NCI-H226 (cell line): ENCODE measurements around the gene PLBD2.
"Not testable (repeated sequence)": the region's sequence is repeated elsewhere in the genome, so short reads cannot be mapped to it uniquely, and the experiment has no call there.

Experiments used
- DNase-seq: peaks from one replicate; pipeline ENCODE4 v3.0.0-alpha.2; 2015

Gene PLBD2

DNA sequence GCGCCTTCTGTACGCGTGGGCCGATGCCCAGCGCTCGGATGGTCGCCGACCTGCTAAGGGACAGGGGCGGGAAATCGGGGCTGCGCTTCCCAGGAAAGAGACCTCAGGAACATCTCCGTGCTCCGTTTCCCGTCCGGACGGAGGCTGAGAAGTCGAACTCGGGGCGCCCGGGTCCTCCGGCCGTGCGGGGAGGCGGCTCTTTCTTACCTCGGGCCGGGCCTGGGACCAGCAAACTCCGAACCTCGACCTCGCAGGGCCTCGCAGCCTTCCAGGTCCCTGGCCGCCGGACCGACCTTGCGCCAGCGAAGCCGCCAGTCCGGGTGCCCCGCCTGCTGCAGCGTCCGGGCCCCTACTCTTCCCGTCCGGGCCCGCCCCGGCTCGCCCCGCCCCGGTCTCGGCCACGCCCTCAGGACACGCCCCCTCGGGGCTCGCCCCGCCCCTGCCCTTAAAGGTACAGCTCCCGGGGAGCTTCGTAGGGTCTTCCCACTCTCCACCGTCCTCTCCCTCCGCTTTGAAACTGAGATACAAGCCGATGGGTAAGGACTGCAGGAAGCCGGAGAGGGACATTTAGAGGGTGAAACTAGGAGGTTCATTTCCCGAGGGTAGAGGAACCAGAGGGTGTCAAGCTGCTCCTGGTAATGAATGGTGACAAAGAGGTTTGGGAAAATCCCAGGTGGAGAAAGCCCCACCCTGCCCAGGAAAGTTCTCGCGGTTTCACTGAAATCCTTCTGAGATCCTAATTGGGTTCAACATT is 23.4 kb upstream of the PLBD2 start, which contains the start of gene SLC8B1:
Gene SLC8B1, minus strand, starts transcription at position 324 of the 754 bp plus-strand sequence. CDS start 2,231 bp downstream, outside the sequence.
- DNase-seq: peak; percentile 60

DNA sequence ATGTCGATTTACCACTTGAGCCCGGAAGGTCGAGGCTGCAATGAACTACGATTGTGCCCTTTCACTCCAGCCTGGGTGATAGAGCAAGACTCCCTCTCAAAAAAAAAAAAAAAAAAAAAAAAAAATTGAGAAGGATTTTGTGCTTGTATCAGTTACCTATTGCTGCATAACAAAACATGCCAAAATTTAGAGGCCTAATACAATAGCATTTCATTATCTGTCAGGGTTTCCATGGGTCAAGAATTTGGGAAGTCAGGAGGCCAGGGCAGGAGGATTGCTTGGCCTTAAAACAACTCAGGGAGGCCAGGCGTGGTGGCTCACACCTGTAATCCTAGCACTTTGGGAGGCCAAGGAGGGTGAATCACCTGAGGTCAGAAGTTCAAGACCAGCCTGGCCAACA is 18.8 kb upstream of the PLBD2 start:
- no peak for DNase-seq

DNA sequence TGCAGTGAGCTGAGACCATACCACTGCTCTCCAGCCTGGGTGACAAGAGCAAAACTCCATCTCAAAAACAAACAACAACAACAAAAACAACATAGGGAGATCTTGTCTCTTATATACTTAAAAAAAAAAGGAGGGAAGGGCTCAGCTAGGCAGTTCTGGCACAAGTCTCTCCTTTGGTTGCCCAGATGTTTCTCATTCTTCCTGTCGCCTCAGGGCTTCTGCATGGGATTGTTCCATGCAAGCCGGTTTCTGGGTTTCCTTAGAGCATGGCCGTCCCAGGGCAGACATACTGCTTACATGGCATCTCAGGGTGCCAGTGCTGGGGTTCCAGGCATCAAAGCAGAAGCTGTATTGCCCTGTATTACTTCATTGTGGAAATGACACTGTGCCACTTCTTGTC is 18.3 kb upstream of the PLBD2 start:
- DNase-seq: no peak

DNA sequence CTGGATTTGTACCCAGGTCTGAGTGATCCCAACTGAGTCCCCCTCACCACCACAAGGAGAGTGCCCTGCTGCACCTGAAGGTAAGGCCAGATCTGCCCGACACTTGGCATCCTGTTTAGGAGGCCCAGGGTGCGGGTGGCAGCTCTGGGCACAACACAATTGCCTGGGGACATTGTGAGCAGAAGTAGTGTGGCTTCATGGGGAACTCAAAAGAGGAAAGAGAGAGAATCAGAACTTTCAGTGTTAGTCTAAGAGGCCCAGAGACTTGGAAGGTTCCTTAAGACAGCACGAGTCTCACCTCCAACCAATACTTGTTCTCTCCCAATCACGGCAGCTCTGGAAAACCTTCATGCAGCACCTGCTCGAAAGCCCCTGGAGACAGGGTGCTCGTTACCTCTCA is 16.9 kb upstream of the PLBD2 start:
- DNase-seq: no peak

DNA sequence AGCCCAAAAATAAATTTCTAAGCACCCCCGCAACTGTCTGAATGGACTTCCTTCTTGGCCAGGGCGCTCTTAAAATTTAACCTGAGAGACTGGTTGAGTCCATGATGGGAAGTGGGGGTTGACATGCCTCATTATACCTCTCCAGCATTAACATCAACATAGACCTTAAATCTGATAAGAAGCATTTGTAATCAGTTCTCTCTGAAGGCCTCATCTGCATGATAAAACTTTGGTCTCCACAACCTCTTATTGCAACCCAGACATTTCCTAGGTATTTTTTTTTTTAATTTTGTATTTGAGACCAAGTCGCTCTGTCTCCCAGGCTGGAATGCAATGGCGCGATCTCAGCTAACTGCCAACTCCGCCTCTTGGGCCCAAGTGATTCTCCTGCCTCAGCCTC is 13.1 kb upstream of the PLBD2 start:
- no peak for DNase-seq

DNA sequence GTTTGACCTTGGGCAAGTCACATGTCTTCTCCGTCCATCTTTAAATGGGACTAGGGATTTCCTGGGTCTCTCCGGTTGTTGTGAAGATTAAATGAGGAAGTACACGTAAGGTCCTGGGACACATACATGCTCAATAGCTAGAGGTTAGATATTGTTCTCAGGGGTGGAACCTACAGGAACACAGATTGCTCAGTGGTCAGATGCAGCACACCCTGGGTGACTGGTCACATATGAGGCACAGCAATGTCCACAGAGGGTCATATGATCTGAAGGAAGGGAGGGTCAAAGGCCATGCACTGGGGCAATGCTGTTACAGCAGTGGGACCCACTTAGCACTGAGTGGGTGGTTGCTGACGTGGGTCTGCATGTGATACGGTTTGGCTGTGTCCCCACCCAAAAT is 12.0 kb upstream of the PLBD2 start:
- DNase-seq: no peak

DNA sequence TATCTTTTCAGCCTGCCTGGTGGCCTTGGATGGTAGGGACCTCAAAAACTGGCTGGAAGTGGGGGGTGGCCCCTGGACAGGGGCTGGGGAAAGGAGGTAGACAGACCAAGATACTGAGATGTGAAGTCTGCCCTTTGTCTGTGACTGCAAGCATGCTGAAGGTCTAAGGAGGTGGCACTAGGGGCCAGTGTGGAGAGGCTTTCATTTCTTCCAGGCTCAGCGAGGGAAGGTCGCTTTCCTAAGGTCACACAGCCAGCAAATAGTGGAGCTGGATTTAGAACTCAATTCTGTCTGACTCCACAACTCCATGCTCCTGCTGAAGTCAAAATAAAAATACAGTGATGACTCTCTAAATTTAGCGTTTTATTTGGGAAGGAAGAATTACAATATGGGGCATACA is 11.3 kb upstream of the PLBD2 start:
- DNase-seq: no peak

DNA sequence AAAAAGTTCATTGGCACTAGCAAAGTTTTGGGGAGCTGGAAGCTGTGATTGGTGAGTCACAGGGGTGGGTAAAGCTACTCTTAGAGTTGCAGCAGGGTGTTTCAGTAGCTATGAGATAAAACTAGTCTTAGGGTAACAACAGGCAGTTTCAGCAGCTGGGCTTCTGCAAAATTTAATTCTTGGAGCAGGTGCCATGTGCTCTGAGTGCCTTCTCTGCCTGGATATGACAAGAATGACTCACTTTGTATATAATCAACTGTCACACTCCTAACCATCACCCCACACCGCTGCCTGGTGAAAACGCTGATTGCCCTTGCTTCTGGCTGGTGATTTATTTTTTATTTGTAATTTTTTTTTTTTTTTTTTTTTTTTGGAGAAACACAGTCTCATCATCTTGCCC is 10.5 kb upstream of the PLBD2 start:
- DNase-seq: no peak

DNA sequence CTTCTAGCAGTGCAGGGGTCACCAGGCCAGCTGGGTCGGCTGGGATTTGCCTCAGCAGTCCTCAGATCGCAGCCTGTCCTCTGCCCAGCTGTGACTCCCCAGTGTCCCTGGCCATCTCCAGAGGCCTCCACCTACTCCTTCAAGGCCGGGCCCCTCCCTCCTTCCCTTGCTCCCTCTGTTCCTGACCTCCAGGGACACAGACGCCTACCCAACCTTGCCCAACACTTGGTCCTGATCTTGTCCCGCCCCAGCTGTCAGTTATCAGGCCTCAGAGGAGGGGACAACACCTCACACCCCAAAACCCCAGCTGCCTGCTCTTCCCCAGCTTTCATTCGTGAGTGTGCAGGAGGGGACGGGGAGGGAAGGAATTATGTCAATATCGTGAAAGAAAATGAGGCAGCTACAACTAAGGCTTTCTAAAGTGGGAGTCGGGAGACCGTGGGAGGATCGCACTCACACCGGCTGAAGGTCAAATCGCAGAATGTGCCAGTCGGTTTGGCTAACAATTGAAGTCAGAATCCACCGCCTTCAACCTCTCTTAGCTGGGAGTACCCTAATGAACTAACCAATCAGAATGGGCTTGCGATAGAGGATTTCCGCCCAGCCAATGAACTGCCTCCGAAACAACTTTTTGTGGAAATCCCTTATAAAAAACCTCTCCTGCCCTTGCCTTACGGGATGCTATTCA is 9.4 kb upstream of the PLBD2 start:
- DNase-seq: no peak

DNA sequence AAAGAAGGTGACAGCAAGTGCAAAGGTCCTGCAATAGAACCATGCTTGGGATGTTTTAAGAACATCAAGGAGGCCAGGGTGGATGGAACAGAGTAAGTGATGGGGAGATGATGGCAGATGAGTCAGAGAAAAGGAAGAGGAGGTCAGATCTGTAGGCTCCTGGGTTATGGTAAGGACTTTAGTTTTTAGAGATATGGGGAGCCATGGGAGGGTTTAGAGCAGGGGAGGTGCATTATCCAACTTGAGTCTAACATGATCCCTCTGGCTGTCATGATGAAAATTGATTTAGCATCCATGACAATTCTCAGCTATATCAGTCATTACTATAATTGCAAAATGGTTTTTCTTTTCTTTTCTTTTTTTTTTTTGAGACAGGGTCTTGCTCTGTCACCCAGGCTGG is 7.3 kb upstream of the PLBD2 start:
- no peak for DNase-seq

DNA sequence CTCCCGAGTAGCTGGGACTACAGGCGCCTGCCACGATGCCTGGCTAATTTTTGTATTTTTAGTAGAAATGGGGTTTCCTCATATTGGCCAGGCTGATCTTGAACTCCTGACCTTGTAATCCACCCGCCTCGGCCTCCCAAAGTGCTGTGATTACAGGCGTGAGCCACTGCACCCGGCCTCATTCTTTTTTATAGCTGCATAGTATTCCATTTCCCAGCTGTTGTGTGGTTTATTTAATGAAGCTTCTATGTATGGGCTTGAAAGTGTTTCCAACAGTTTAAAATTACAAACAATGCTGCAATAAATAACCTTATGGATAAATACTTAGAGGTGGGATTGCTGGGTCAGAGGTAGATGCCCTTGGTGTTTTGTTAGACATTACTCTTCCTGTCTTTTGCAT is 4.2 kb upstream of the PLBD2 start:
- not testable (repeated sequence) for DNase-seq

DNA sequence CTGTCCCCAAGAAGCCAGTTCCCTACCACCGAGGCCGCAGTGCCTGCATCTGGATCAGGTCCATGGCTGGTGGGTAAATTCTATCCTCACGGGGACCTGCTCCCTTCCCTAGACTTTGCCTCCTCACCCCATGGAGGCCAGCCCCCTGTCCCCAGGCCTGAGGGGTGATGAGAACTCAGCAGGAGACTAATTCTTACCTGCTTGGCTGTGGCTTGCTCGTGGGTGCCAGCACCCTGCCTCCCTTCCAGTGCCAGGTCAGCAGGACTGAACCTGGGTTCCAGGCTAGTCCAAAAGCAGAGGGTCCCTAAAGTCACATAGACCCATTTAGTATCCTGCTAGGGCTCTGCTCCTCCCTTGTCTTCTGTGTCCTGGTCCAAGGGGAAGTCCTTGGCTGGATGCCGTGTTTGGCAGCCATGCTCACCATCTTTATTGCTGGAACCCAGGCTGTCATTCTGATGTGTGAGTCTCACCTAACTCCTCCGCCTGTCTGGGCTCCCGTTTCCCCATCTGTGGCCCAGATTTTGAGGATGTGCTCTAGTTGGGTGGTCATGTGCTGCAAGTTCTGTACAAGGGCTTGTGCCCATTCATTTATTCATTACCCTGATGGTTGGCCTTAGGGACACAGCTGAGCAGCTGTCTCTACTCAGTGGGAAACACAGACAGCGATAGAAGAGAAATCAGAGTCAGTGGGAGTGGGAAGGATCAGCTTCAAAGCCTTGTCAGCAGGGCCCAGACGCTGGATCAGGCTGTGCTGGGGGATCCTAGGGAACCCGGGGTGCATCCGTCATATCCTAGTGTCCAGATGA is 949 bp downstream of the PLBD2 start:
- DNase-seq: no peak

DNA sequence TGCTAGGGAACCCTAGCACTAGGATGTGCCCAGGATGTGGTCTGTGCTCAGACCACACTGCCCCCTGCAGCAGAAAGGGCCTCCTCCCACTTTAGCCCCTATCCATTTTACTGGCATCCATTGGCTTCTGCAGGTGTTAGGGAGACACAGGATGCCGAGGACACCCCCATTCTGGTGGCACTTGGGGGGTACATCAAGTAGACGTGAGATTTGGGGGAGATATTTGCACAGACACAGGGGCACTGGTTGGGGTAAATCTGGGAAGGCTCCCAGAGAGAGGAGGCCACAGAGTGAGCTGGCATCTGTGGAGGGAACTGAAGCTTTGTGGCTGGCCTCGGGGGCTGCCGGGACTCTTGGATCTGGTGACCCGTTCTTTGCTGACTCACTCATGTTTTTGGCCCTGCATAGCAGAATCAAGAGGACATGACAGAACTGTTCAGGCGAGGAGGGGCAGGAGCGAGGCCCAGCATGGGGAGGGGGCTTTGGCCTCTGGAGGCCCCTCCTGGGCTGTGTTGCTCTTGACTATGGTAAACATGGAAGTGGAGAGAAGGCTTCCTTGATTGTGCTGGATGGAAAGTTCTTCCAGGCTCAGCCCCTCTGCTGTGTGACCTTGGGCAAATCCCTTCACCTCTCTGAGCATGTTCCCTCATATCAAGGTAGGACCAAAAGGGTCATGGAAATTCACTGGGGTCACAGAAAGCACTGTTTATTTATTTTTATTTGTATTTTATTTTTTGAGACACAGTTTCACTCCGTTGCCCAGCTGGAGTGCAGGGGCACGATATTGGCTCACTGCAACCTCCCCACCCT is 1.8 kb downstream of the PLBD2 start:
- DNase-seq: no peak

DNA sequence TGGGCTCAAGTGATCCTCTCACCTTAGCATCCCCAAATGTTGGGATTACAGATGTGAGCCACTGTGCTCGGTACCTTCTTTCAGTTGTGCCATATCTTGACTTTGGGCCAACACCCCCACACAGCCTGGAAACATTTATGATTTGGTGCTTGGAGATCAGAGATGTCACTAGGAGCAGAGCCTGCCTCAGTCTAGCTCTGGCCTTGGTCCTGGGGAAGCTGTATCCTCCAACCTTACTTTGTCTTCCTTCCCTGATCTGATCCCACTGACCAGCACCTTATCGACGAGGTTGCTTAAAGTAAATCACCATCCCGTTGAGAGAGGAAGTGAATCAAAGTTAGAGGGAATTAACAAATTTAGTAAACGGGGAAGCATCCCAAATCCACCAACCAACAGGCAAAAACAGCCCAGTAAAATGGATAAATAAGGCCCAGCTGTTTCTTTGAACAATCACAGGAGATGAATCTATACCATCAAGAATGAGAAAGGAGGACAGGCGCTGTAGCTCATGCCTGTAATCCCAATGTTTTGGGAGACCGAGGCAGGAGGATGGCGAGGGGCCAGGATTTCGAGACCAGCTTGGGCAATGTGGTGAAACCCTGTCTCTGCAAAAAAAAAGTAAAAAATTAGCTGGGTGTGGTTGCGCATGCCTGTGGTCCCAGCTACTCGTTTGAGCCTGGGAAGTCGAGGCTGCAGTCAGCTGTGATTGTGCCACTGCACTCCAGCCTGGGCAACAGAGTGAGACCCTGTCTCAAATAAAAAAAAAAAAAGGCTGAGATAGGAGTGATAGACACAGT is 3.4 kb downstream of the PLBD2 start:
- DNase-seq: no peak

DNA sequence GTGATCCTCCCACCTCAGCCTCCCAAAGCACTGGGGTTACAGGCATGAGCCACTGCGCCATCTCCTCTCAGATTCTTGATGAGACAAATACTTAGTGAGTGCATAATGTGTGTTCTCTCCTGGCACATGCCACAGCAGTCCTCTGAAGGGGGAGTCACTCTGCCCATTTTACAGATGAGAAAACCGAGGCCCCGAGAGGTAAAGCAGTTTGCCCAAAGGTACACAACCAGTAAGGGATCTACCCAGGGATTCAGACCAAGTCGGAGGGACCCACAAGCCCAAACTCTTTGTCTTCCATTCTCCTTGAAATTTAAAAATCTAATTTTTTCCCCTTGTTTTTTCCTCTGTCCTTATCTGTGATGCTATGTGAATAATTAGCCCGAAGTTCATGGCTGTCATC is 6.3 kb downstream of the PLBD2 start:
- no peak for DNase-seq

DNA sequence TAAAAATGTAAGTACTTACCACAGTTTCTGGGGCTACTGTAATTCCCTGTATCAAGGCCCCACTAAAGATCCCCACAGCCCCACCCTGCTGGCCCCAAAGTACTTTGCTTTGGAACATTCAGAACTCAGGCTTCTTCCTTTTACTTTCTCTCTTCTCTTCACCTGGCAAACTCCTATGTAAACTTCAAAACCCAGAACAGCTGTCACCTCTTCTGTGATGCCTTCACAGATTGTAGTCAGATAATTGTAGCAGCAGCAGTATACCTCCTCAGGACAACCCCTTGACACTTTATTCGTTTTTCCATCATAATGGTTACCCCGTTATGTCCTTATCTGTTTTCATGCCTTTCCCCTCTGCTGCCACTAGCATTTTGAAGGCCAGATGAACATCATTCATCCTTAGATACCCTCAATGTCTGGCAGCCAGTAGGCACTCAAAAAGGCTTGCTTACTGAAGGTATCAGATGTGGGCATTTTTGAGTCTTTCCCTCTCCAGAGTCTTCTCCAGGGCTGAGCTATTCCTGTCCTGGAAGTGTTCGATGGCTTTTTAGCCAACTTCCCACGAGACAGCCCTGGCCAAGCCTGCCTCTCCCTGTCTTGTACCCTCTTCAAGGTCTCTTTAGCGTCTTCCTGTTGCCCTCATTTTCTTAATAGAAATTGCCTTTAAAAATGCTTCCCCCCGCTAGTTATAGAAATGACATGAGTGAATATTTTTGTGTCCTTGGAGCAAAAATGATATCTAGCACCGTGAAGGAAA is 7.4 kb downstream of the PLBD2 start:
- DNase-seq: no peak

DNA sequence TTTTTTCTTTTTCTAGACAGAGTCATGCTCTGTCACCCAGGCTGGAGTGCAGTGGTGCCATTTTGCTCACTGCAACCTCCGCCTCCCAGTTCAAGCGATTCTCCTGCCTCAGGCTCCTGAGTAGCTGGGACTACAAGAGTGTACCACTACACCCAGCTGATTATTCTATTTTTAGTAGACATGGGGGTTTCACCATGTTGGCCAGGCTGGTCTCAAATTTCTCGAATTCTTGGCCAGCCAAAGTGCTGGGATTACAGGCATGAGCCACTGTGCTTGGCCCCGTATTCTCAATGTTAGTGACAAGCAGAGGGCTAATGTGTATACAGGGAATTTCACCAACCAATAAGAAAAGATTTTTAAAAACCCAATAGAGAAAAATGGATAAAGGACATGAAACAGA is 8.4 kb downstream of the PLBD2 start:
- DNase-seq: no peak

DNA sequence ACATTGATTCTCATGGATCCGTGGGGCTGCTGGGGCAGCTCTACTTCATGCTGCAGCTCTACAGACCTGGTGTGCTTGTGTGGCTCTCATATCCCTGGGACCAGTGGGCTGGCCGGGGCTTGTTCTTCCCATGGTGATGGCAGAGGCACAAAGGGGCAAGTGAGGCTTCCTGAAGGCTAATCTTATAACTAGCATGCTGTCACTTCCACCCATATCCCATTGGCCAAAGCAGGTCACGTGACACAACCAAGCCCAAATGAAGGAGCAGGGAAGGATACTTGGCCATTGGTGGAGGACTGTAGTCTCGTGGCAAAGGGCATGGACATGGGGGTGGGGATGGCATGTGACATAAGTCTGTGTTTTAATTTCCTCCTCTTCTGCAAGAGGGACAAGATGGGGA is 9.9 kb downstream of the PLBD2 start:
- DNase-seq: no peak

DNA sequence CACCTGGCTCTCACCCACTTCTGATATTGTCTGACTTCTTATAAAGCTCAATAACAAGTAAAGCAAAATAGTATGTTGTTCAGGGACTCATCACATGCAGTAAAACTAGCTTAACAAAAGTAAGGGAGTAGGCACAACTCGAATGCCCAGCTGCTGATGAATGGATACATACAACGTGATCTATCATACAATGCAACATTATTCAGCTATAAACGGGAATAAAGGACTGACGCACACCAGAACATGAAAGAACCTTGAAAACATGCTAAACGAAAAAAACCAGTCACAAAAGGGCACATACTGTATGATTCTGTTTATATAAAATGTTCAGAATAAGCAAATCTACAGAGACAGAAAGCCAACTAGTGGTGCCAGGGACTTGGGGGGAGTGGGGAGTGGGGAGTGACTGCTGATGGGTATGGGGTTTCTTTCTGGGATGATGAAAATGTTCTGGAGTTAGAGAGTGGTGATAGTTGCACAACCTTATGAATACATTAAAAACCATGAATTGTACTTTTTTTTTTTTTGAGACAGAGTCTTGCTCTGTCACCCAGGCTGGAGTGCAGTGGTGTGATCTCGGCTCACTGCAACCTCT is 11.1 kb downstream of the PLBD2 start:
- DNase-seq: no peak

DNA sequence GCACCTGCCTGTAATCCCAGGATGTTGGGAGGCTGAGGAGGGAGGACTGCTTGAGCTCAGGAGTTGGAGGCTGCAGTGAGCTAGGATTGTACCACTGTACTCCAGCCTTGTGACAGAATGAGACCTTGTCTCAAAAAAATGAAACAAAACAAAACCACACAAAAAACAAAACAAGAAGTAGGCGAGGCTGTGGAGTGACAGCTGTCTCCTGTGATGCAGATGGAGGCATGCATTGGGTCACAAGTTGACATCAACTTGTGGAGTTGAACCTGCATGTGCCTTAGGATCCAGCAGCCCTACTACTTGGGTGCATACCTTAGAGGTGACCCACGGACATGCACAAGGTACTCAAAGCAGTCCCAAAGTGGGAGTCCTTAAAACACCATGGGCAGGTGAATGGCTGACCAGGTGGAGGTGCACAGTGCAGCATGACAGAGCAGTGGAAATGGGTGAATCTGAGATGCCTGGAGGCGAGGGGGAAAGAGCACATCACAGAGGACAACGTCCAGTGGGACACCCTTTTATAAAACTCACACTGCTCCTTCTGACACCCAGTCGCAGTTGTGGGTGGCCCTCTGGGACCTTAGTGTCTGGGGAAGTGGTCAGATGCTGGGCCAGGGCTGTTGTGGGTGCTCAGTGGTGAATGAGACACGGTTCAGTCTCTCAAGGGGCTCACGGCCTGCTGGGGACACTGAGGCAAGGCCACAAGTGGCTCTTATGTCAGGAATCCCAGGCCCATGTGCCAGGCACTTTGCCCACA is 12.7 kb downstream of the PLBD2 start:
- DNase-seq: no peak
